Glutamatergic neuron (in vitro differentiated cells): Measurements from ENCODE around the gene TRAPPC6A. TPM values are rescaled to one million over a fixed set of nuclear protein-coding genes. Genes with fewer than 3 reads are reported as not detected.

Experiments
- DNase-seq: peaks from one replicate; pipeline ENCODE4 v3.0.0; 2022
- H3K27ac Mint-ChIP-seq: one replicate; pipeline ENCODE4 v1.8.0; 2020; ENCODE audit warnings: mild to moderate bottlenecking, mixed read lengths, inconsistent platforms; ENCODE audit not compliant: unreplicated experiment
- H3K27me3 Mint-ChIP-seq: one replicate; pipeline ENCODE4 v1.8.0; 2020; ENCODE audit warnings: mild to moderate bottlenecking, moderate library complexity, mixed read lengths, inconsistent platforms; ENCODE audit not compliant: unreplicated experiment
- H3K36me3 Mint-ChIP-seq: one replicate; pipeline ENCODE4 v1.8.0; 2020; ENCODE audit warnings: mild to moderate bottlenecking, mixed read lengths, inconsistent platforms; ENCODE audit not compliant: unreplicated experiment
- H3K4me1 Mint-ChIP-seq: one replicate; pipeline ENCODE4 v1.8.0; 2020; ENCODE audit warnings: mild to moderate bottlenecking, low read depth, mixed read lengths, inconsistent platforms; ENCODE audit not compliant: unreplicated experiment
- H3K4me3 Mint-ChIP-seq: one replicate; pipeline ENCODE4 v1.8.0; 2020; ENCODE audit warnings: mild to moderate bottlenecking, mixed read lengths, inconsistent platforms; ENCODE audit not compliant: unreplicated experiment
- H3K9me3 Mint-ChIP-seq: one replicate; pipeline ENCODE4 v1.8.0; 2020; ENCODE audit warnings: mild to moderate bottlenecking, moderate library complexity, mixed read lengths, inconsistent platforms; ENCODE audit not compliant: unreplicated experiment
- total RNA-seq: library from RNA; stranded (reverse); fragmentation: NEBNext Ultra II Directional; extraction: Animal tissue kit (Norgen Biotek cat#: 25700); gene quantifications from one replicate; pipeline ENCODE4 v1.2.1, GENCODE V29; 2021; ENCODE audit not compliant: unreplicated experiment
- TF ChIP-seq, protein P1 (sequence below): fragments of 200-600 bp; sonication (generic); IDR thresholded peaks from one replicate; pipeline ENCODE4 v1.5.0; 2021; ENCODE audit not compliant: partially characterized antibody, unreplicated experiment

TRAPPC6A gene
- total RNA-seq, 1 donor from 2014 or later: 31.6 TPM

DNA sequence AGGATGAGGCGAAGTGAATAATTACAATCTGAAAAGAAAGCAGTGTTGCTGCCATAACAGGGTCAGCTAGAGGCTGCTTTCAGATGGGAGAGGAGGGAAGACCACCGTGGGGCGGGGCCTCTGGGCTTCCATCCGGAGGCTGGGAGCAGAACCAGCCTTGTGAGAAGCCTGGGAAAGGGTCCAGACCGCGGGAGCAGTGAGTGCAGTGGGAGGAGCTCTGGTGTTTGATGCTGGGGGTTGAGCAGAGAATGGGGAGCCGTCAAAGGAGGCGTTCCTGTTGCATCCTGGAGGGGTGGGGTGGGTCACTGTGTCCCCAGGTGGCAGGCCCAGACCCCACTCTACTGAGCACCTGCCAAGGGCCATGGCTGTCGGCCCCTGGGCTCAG lies 35.3 kb downstream of the TRAPPC6A start:
- H3K4me1 Mint-ChIP-seq: peaks cover 11% of the 10 kb centered on the region
- H3K27ac Mint-ChIP-seq: peak overlapping the region; percentile 87
- H3K27me3 Mint-ChIP-seq: peaks cover 2% of the 10 kb centered on the region
- peak overlapping the region; percentile 49 for H3K4me3 Mint-ChIP-seq
- H3K36me3 Mint-ChIP-seq: no peaks in the 10 kb centered on the region
- DNase-seq: no peak
- TF ChIP-seq, protein P1, sequence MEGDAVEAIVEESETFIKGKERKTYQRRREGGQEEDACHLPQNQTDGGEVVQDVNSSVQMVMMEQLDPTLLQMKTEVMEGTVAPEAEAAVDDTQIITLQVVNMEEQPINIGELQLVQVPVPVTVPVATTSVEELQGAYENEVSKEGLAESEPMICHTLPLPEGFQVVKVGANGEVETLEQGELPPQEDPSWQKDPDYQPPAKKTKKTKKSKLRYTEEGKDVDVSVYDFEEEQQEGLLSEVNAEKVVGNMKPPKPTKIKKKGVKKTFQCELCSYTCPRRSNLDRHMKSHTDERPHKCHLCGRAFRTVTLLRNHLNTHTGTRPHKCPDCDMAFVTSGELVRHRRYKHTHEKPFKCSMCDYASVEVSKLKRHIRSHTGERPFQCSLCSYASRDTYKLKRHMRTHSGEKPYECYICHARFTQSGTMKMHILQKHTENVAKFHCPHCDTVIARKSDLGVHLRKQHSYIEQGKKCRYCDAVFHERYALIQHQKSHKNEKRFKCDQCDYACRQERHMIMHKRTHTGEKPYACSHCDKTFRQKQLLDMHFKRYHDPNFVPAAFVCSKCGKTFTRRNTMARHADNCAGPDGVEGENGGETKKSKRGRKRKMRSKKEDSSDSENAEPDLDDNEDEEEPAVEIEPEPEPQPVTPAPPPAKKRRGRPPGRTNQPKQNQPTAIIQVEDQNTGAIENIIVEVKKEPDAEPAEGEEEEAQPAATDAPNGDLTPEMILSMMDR: no peak
- H3K9me3 Mint-ChIP-seq: peaks cover 9% of the 10 kb centered on the region

DNA sequence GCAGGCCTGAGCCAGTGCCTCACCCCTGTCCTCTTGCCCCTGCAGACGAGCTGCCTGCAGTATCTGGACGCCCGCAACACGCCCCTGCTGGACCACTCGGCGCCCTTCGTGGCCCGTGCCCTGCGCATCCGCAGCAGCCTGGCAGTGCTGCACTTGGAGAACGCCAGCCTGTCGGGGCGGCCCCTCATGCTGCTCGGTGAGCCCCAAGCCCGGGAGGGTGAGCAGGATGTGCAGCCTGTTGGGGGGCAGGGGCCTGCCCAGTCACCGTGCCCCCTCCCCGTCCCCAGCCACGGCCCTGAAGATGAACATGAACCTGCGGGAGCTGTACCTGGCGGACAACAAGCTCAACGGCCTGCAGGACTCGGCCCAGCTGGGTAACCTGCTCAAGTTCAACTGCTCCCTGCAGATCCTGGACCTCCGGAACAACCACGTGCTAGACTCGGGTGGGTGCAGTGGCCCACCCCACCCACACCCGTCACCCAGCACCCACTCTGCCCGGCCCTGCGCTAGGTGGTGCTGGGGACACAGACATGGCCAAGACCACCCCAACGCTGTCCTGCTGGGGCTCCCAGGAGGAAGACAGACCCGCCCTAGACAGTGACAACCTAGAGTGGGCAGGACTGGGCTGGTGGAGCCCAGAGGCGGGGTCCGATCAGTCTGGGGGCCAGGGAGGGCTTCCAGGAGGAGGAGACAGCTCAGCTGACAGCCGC lies 35.9 kb downstream of the TRAPPC6A start:
- Mint-ChIP-seq H3K4me1 (peaks cover 17% of the 10 kb centered on the region), H3K27me3 (peaks cover 2% of the 10 kb centered on the region), H3K27ac (peak overlapping the region; percentile 38), H3K9me3 (peaks cover 11% of the 10 kb centered on the region), H3K36me3 (peaks cover under 1% of the 10 kb centered on the region), H3K4me3 (peak overlapping the region; percentile 49)
- TF ChIP-seq, protein P1: no peak
- no peak for DNase-seq

DNA sequence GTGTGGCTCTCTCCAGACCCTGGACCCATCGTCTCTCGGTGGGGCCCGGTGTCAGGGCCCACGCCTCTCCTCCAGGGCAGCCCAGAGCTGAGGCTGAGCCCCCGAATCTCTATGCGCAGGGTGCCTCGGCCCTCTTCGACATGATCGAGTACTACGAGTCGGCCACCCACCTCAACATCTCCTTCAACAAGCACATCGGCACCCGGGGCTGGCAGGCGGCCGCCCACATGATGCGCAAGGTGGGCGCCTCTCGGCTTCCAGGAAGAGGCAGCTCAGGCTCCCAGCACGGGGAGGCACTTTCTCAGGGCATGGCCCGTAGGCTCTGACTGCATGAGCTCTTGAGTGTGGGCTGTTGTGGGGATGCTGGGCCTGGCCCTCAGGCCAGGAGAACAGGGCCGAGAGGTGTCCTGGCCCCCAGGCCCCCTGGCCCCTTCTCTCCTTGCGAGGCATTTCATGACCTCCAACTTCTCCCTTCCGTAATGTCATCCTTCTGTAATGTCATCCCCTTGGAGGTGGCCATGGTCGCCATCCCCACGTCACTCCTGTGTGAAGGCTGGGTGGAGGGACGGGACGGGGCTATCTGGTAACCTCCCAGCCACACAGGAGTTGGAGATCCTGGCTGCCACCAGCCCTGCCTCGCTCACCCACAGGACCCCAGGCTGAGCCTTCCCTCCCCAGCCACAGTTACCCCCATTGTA lies 36.7 kb downstream of the TRAPPC6A start:
- peaks cover 24% of the 10 kb centered on the region for H3K4me1 Mint-ChIP-seq
- no peak for DNase-seq
- H3K36me3 Mint-ChIP-seq: peaks cover 4% of the 10 kb centered on the region
- TF ChIP-seq, protein P1: no peak
- peaks cover 2% of the 10 kb centered on the region for H3K27me3 Mint-ChIP-seq
- H3K9me3 Mint-ChIP-seq: peaks cover 13% of the 10 kb centered on the region
- H3K4me3 Mint-ChIP-seq: no peak overlapping the region
- H3K27ac Mint-ChIP-seq: no peak overlapping the region

DNA sequence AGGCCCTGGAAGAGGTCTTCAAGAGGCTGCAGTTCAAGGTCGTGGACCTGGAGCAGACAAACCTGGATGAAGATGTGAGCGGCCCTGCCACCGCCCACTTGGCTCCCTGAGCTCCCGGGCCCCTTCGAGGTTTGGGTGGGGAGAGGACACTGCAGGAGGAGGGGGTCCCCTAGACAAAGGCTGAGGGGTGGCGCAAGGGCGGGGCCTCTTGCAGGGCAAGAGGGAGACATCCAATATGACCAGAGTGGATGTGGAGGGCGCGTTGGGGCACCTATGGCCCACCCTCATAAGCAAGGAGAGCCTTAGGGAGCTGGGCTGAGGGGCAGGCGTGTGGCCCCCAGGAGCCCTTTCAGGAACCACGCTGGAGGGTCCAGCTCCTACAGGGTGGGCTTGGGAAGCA lies 37.5 kb downstream of the TRAPPC6A start:
- Mint-ChIP-seq H3K27ac (no peak overlapping the region), H3K27me3 (peaks cover 2% of the 10 kb centered on the region), H3K36me3 (peaks cover 4% of the 10 kb centered on the region), H3K4me3 (no peak overlapping the region), H3K4me1 (peaks cover 29% of the 10 kb centered on the region), H3K9me3 (peaks cover 15% of the 10 kb centered on the region)
- DNase-seq: no peak
- TF ChIP-seq, protein P1: no peak

DNA sequence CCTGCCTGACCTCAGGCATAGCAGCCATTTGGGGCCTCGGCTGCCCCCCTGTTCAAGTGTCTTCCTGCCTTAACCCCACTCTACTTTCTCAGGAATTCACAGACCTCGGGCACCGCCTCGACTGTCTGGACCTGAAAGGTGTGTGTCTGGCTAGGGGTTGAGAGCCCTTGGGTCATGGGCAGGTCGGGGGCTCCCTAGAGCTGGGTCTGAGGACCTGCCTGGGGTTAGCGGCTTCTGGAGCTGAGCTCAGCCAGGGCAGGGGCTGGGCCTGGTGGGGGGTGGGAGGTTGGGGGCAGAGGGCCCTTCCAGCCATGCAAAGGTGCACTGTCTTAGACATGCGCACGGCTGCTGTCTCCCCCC lies 37.9 kb downstream of the TRAPPC6A start:
- no peak for DNase-seq
- Mint-ChIP-seq H3K4me3 (no peak overlapping the region), H3K36me3 (peaks cover 4% of the 10 kb centered on the region), H3K27me3 (peaks cover 2% of the 10 kb centered on the region), H3K4me1 (peaks cover 29% of the 10 kb centered on the region), H3K27ac (no peak overlapping the region), H3K9me3 (peaks cover 15% of the 10 kb centered on the region)
- TF ChIP-seq, protein P1: no peak
